Endothelial cell of umbilical vein (primary cell): ENCODE results near the gene SLC39A11.

Experiments used
- CTCF ChIP-seq, 2 donors: IDR thresholded peaks; 1 replicate in 1 of 2; 2 replicates in 1 of 2; pipeline ENCODE4 v1.5.1; 2011; ENCODE audit warnings: low read length in 2 of 2, mild to moderate bottlenecking in 2 of 2, moderate library complexity in 2 of 2, control low read depth in 1 of 2, inconsistent platforms in 1 of 2, low read depth in 1 of 2; ENCODE audit not compliant: insufficient read depth in 1 of 2; ENCODE audit errors: extremely low read depth in 1 of 2
- FOS ChIP-seq: IDR thresholded peaks from 2 replicates; pipeline ENCODE4 v1.6.1; 2011; ENCODE audit warnings: mild to moderate bottlenecking, low read length, moderate library complexity, borderline replicate concordance; ENCODE audit not compliant: insufficient read depth

GRCh38 chr17:73098919-73099318 is 6.4 kb upstream of the SLC39A11 start:
- no peak for TF ChIP-seq CTCF (IDR thresholded peaks at IDR 0.05; ENCODE audit: extremely low read depth in 1 of 2, insufficient read depth in 1 of 2, low read depth in 1 of 2, low read length in 2 of 2)
- TF ChIP-seq FOS = no peak
